GM21528 (cell line): Measurements from ENCODE around the gene AGBL2.
"Not testable (repeated sequence)": the region's sequence is repeated elsewhere in the genome, so short reads cannot be mapped to it uniquely, and the experiment has no call there.

Experiments
- ATAC-seq: cut with Tn5 transposase; IDR thresholded peaks from one replicate; pipeline ENCODE4 v1.9.1; 2021; ENCODE audit warnings: mild to moderate bottlenecking, moderate library complexity; ENCODE audit not compliant: unreplicated experiment, low FRiP score

AGBL2 gene

DNA sequence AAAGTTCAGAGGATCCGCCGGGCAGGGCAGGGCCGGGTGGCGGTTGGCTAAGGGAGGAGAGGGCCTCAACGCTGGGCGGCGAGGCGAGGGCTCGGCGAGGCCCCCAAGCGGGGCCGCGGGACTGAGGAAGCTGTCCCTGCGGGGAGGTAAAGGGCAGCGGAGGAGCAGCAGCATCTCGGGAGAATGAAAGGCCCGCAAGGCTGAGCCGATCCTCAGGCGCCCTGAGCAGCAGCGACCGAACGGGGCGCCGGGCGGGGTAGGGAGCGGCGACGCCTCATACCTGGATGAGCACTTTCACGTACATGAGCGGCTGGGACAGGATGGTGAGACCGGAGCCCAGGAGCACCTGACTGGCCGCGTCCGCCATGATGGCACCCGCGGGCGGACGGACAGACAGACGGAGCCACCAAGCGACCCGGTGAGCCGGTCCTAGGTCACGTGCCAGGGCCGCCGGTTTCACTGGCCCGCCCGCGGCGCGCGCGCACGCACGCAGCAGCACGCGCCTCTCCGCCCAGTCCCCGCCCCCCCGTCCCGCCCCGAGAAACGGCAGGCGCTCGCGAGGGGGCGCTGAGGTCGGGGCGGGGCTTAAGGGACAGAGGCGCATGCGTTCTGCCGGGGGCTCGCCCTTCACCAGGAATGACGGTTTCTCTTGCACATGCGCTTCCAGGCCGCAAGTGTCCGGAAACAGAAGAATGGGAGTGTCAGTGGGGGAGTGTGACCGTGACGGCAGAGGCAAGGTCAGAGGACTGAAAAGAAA, 72.9 kb downstream of the AGBL2 start, which contains the start of gene MTCH2:
Gene MTCH2, minus strand, starts transcription at position 461 of the 757 bp plus-strand sequence. Its CDS starts 94 bp downstream, at position 367.
- ATAC-seq, result peak; percentile 91

- no peak for ATAC-seq
Observed at GRCh38 chr11:47641600-47642098, 73.5 kb downstream of the AGBL2 start.

DNA sequence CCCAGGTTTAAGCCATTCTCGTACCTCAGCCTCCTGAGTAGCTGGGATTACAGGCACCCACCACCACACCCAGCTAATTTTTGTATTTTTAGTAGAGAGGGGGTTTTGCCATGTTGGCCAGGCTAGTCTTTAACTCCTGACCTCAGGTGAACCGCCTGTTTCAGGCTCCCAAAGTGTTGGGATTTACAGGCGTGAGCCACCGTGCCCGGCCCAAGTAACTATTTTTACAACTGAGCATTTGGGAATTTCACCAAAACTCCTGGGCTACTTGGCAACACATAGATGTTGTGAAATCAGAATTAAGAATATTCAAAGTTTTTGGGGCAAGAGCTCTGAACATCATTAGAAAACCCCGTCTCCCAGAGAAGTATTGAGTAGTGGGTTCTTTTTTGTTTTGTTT, 74.7 kb downstream of the AGBL2 start:
- not testable (repeated sequence) for ATAC-seq

DNA sequence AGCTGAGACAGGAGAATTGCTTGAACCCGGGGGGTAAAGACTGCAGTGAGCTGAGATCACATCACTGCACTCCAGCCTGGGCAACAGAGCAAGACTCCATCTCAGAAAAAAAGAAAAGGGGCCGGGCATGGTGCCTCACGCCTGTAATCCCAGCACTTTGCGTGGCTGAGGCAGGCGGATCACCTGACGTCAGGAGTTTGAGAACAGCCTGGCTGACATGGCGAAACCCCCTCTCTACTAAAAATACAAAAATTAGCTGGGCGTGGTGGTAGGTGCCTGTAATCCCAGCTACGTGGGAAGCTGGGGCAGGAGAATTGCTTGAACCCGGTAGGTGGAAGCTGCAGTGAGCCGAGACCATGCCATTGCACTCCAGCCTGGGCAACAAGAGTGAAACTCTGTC, 78.8 kb downstream of the AGBL2 start:
- not testable (repeated sequence) for ATAC-seq

DNA sequence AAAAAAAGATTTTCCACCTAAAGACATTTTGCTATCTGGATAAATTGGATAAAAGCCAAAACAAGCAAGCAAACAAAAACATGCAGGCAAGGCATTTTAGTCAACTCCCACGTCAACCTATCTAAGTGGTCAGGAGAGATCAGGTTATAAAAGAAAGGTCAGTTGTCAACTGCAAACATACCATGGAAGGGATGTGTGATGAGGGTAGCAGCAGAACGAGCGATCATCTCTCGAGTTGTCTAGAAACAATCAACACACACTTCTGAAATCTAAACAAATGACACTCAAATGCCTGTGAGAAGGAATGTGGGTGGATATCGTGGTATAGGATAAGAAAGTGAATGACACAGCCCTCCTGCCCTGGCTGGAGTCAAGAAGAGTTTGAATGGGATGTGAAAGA, 83.7 kb downstream of the AGBL2 start:
- ATAC-seq, result no peak

- ATAC-seq, result no peak
Observed at GRCh38 chr11:47628026-47628425, 87.1 kb downstream of the AGBL2 start.

- ATAC-seq, result no peak
Observed at GRCh38 chr11:47626234-47626633, 88.9 kb downstream of the AGBL2 start.

DNA sequence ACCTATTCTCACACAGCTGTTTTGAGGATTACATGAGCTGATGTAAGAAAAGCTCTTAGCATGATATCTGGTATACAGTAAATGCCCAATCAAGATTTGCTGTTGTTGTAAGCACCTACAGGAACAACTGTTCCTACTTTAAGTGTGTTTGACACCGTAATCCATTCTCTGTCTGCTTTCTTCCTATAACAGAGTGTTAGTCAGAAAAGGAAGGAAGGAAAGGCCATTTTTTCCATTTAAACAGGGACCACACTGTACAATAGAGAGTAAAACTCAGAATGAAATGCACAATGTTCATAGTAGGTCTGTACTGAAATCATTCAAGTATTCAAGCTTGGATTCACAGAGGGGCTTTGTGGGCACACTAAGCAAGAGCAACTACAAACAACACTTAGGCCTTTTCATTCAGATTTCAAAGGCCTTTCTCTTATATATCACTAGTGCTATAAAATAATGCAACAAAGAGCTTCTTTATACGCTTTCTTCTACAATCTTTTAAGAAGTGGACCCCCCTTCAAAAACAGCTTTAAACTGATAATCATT, 94.3 kb downstream of the AGBL2 start:
- no peak for ATAC-seq

GRCh38 chr11:47617417-47617809, 97.8 kb downstream of the AGBL2 start:
- ATAC-seq, result no peak

- no peak for ATAC-seq
Observed at GRCh38 chr11:47616726-47617416, 98.3 kb downstream of the AGBL2 start.

DNA sequence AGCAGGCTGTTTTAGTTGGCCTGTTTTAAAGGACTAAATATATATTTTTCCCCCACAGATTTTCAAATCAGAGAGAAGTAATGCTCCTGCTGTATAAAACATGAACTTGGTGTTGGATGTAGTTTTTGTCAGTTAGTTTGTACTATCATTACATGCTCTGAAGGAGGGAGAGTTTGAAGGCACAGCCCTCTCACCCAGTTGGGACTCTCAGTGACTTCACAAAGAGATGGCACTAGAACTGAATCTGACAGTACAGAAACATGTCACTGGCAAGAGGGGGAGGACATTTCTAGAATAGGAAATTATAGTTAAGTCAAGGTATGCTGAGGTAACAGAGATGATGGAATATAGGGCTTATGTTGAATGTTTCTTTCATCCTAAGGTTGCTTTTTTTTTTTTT, 99.9 kb downstream of the AGBL2 start:
- ATAC-seq, result no peak

DNA sequence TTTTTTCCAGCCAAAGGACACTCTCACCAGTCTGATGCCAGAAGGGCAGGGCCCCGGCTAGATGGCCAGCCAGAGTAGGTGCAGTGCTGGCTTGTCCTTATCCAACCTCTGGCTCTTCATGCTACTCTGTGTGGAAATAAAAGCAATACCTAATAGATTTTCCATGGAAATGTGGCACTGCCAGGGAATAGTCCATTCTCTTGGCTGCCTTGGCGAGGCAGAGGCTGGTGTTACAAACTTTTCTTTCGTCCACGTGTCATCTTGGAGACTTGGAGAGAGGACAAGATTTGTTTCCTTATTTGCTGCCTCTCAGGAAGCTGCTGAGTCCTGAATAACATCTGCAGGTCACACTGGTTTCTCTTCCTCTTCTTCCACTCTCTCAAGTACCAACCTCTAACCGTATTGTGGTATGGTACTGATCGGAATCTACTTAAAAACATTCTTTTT, 103.8 kb downstream of the AGBL2 start:
- ATAC-seq, result peak; percentile 81

GRCh38 chr11:47609675-47610074, 105.5 kb downstream of the AGBL2 start:
- no peak for ATAC-seq
